ENCODE data around the gene NEK1. TPM values are rescaled to one million over a fixed set of nuclear protein-coding genes. Genes with fewer than 3 reads are reported as not detected.

Gene NEK1
- total RNA-seq, 1 donor from 2014 or later: 15.9 TPM

GRCh38 chr4:169348541-169348940 lies 263.8 kb downstream of the NEK1 start:
- DNase-seq (no peak), ATAC-seq (no peak)
- intact Hi-C loops (cut with micrococcal nuclease): no loop called here

GRCh38 chr4:169346840-169347239 lies 265.5 kb downstream of the NEK1 start:
- intact Hi-C loops (cut with micrococcal nuclease): no loop called here
- no peak for ATAC-seq

GRCh38 chr4:169345316-169345721 lies 267.1 kb downstream of the NEK1 start:
- DNase-seq (no peak), ATAC-seq (no peak)
- intact Hi-C loops (cut with micrococcal nuclease): no loop called here

More at GRCh38 chr4:169346840-169347239, 265.5 kb downstream of the NEK1 start:
- no peak for DNase-seq

Other genes with a start within 250 kb of the NEK1 start
- 65.9 TPM for gene CLCN3, start 8.0 kb upstream of the NEK1 start, total RNA-seq
- 20.2 TPM for gene HPF1, start 145.4 kb upstream of the NEK1 start, total RNA-seq